Right cardiac atrium (tissue), 5 donors: ENCODE data around the gene SPATS2. TPM values are rescaled to one million over a fixed set of nuclear protein-coding genes. Genes with fewer than 3 reads are reported as not detected.
A peak's percentile ranks its signal among the peaks of the same experiment; 100 is the strongest.
"Not testable (repeated sequence)": the region's sequence is repeated elsewhere in the genome, so short reads cannot be mapped to it uniquely, and the experiment has no call there.

Experiments used
- ATAC-seq, 2 donors: fragments of 200-7000 bp; cut with Tn5 transposase; one replicate each; pipeline versions ENCODE4 v1.8.0 to v1.9.1; 2020; ENCODE audit warnings: moderate library complexity in 2 of 2, mild to moderate bottlenecking in 1 of 2
- DNase-seq, 3 donors: peaks; one replicate each; pipeline ENCODE4 v3.0.0-alpha.2; 2020
- H3K27ac ChIP-seq: one replicate; pipeline ENCODE4 v1.5.1; 2013; ENCODE audit warnings: mild to moderate bottlenecking, low read length, control low read depth, moderate library complexity
- H3K27me3 ChIP-seq: one replicate; pipeline ENCODE4 v1.6.1; 2013; ENCODE audit not compliant: control insufficient read depth, insufficient read depth
- H3K4me1 ChIP-seq: one replicate; pipeline ENCODE4 v1.6.1; 2013; ENCODE audit warnings: low read length; ENCODE audit not compliant: control insufficient read depth, insufficient read depth
- H3K4me3 ChIP-seq: one replicate; pipeline ENCODE4 v1.5.1; 2013; ENCODE audit warnings: low read length, control low read depth
- H3K9me3 ChIP-seq: one replicate; pipeline ENCODE4 v1.6.1; 2013; ENCODE audit warnings: low read length; ENCODE audit not compliant: control insufficient read depth
- WGBS: extraction: QIAGEN DNeasy Blood & Tissue Kit; methylation state at CpG from one replicate; pipeline ENCODE4 v1.1.7; 2013; 5-methylcytosine and 5-hydroxymethylcytosine counted together
- intact Hi-C, 4 donors: fragments of 100-400 bp; cut with DNase I; formaldehyde crosslinking; loops; one replicate each; pipeline versions ENCODE4 v1.11.0 to v1.14.0; 2022 to 2023
- polyA plus RNA-seq: library from polyadenylated mRNA; stranded (reverse); fragments of 200-250 nt; gene quantifications from one replicate; pipeline ENCODE4 v1.2.3, GENCODE V29; 2013
- total RNA-seq, 4 donors: library from RNA; stranded (reverse); fragmentation: NEBNext Ultra II Directional; extraction: Animal tissue kit (Norgen Biotek cat#: 25700); gene quantifications; one replicate each; pipeline ENCODE4 v1.2.1, GENCODE V29; 2021
- donor health status: healthy with polysubstance abuse.
- donor health status: DM: no; HTN: yes; CAD: no.
- donor health status: DM: no; HTN: no; CAD: no.
- donor health status: DM: no; HTN: yes; CAD: no; lungs with severe emphysema.
- donor health status: DM: yes; HTN: yes; CAD: no.

Gene SPATS2
- total and polyA plus RNA-seq, 5 donors: 5.5 to 10.3 (median 9.0) TPM

GRCh38 chr12:49370539-49370938 is 3.3 kb downstream of the SPATS2 start:
- Histone ChIP-seq H3K4me1 (no peaks in the 10 kb centered on the region), H3K9me3 (no peaks in the 10 kb centered on the region), H3K4me3 (no peak overlapping the region), H3K27ac (no peak overlapping the region), H3K27me3 (no peaks in the 10 kb centered on the region)
- 95% methylated on average over 6 of the region's 6 CpGs for WGBS
- DNase-seq: no peak
- intact Hi-C loops: no loop called here
- no peak for ATAC-seq

DNA sequence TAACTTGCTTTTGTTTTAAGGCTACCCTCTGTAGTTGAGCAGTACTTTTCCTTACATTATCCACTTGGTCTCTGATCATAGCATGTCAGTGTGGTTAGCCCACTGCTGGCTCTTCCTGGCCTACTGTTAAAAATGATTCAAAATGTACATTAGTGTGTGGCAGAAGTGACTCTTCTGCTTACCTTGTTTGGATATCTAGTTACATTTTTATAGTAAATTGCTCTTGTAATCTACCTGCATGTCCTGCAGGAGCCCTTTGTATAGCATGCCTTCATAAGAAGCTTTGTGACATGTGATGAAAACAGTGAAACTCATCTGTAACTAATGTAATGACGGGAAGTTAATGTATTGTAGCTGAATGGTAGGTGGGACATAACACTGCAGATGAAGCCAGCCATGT is 8.1 kb downstream of the SPATS2 start:
- H3K4me3 ChIP-seq: no peak overlapping the region
- DNase-seq (no peak), ATAC-seq (no peak)
- no peak overlapping the region for H3K27ac ChIP-seq
- no peaks in the 10 kb centered on the region for H3K4me1 ChIP-seq
- intact Hi-C loops: no loop called here
- WGBS: 88% methylated on average over 1 of the region's 1 CpG
- H3K9me3 ChIP-seq: no peaks in the 10 kb centered on the region
- H3K27me3 ChIP-seq: no peaks in the 10 kb centered on the region

DNA sequence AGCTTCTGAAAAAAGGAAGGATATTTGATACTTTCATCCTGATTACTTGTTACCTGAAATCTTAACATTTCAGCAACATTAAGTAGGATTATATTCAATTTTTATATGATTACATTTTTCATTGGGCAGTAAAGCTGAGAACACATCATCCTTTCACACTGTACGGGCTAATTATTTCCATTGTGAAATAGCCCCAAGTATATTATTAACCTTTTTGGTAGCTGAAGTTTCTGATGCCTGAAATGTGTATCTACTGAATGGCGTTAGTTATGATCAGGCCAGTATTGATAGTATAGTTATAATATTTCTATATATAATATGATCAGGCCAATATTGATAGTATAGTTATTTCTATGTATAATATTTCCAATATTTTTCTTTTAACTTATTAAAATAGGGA is 10.1 kb downstream of the SPATS2 start:
- Histone ChIP-seq H3K9me3 (no peaks in the 10 kb centered on the region), H3K4me1 (no peaks in the 10 kb centered on the region), H3K27ac (no peak overlapping the region), H3K4me3 (no peak overlapping the region), H3K27me3 (no peaks in the 10 kb centered on the region)
- intact Hi-C loops: no loop called here
- 85% methylated on average over 2 of the region's 2 CpGs for WGBS
- ATAC-seq: no peak
- no peak for DNase-seq

- H3K4me3 ChIP-seq, DNase-seq, intact Hi-C loops, H3K27me3 ChIP-seq, H3K4me1 ChIP-seq, ATAC-seq, H3K27ac ChIP-seq, H3K9me3 ChIP-seq: not testable (repeated sequence)
- 96% methylated on average over 9 of the region's 9 CpGs for WGBS
These were observed 12.9 kb downstream of the SPATS2 start for GRCh38 chr12:49380184-49380583.

DNA sequence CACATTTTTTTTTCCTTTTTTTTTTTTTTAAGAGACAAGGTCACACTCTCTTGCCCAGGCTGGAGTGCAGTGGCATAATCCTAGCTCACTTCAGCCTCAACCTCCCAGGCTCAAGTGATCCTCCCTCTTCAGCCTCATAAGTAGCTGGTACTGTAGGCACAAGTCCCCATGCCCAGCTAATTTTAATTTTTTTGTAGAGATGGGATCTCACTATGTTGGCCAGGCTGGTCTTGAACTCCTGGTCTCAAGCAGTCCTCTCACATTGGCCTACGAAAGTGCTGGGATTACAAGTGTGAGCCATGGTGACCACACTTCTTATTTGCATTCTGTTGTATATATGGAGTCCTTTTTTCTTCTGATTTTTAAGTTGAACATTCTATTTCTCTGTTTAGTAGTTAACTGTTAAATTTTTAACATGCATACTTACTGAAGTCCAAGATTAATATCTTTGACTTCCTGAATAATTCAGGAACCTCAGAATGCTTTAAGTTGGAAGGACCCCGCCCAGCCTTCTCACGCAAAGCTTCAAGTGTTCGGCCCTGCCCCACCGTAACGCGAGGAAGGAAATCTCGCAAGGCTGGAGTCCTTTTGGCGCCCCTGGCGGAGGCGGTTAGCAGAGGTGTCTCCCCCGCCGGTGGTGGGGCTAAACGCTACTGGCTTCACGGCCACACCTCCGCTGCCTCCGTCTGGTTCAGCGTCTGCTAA is 21.6 kb downstream of the SPATS2 start:
- Histone ChIP-seq H3K4me3 (no peak overlapping the region), H3K27me3 (no peaks in the 10 kb centered on the region), H3K9me3 (no peaks in the 10 kb centered on the region), H3K4me1 (no peaks in the 10 kb centered on the region), H3K27ac (no peak overlapping the region)
- intact Hi-C loops: no loop called here
- WGBS: 72% methylated on average over 18 of the region's 18 CpGs
- ATAC-seq: no peak
- DNase-seq: peak; percentile 29 to 84 (median 75)

GRCh38 chr12:49389387-49389703 is 22.1 kb downstream of the SPATS2 start:
- Histone ChIP-seq H3K27ac (no peak overlapping the region), H3K4me1 (no peaks in the 10 kb centered on the region), H3K4me3 (no peak overlapping the region), H3K27me3 (no peaks in the 10 kb centered on the region), H3K9me3 (no peaks in the 10 kb centered on the region)
- no peak for ATAC-seq
- intact Hi-C loops: no loop called here
- DNase-seq: no peak
- 85% methylated on average over 13 of the region's 13 CpGs for WGBS

DNA sequence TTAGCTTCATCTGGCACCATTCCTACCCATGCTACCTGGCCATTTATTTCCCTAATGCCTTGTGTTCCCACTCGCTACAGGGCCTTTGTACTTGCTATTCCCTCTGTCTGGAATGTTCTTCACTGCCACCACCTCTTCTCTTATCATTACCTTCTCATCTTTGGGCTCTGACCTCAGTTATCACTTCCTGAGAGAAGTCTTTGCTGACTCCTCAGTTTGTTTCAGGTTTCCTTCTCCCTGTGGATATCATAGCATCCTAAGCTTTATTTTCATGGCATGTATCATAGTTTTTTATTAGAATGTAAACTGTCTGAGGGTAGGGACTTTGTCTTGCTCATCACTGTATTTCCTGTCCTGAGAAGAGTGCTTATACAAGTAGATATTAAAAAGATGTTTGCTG is 29.7 kb downstream of the SPATS2 start:
- intact Hi-C loops: no loop called here
- H3K9me3 ChIP-seq: no peaks in the 10 kb centered on the region
- H3K27me3 ChIP-seq: no peaks in the 10 kb centered on the region
- DNase-seq (no peak), ATAC-seq (no peak)
- H3K4me3 ChIP-seq: no peak overlapping the region
- 98% methylated on average over 1 of the region's 1 CpG for WGBS
- peaks cover 3% of the 10 kb centered on the region for H3K4me1 ChIP-seq
- no peak overlapping the region for H3K27ac ChIP-seq

GRCh38 chr12:49400304-49400703 is 33.0 kb downstream of the SPATS2 start:
- intact Hi-C loops: no loop called here
- ATAC-seq (no peak), DNase-seq (no peak)
- no peak overlapping the region for H3K27ac ChIP-seq
- no peak overlapping the region for H3K4me3 ChIP-seq
- WGBS: 77% methylated on average over 1 of the region's 1 CpG
- H3K9me3 ChIP-seq: no peaks in the 10 kb centered on the region
- peaks cover 4% of the 10 kb centered on the region for H3K4me1 ChIP-seq
- no peaks in the 10 kb centered on the region for H3K27me3 ChIP-seq

DNA sequence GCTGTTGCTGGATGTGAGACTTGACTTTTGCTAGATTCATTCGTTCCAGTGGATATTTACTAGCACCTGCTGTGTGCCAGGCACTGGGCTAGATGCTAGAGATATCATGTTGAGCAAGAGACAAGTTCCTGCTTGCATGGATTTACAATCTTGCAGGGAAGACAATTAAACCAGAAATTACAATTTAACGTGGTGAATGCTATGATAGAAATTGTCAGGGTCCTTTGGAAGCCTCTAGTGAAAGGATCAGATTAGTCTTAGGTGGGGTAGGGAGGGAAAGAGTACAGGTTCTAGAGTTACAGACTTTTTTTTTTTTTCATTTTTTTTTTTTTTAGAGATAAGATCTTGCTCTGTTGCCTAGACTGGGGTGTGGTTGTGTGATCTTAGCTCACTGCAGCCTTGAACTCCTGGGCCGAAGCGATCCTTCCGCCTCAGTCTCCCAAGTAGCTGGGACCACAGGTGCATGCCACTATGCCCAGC is 36.7 kb downstream of the SPATS2 start:
- DNase-seq (no peak), ATAC-seq (no peak)
- Histone ChIP-seq H3K27ac (no peak overlapping the region), H3K4me1 (peaks cover 4% of the 10 kb centered on the region), H3K4me3 (no peak overlapping the region), H3K9me3 (no peaks in the 10 kb centered on the region), H3K27me3 (no peaks in the 10 kb centered on the region)
- intact Hi-C loops: no loop called here
- WGBS: 80% methylated on average over 5 of the region's 5 CpGs

GRCh38 chr12:49404956-49405355 is 37.7 kb downstream of the SPATS2 start:
- Histone ChIP-seq H3K4me3 (no peak overlapping the region), H3K27me3 (no peaks in the 10 kb centered on the region), H3K9me3 (no peaks in the 10 kb centered on the region), H3K4me1 (peaks cover 4% of the 10 kb centered on the region), H3K27ac (no peak overlapping the region)
- ATAC-seq (no peak), DNase-seq (no peak)
- intact Hi-C loops: no loop called here

GRCh38 chr12:49410818-49411217 is 43.6 kb downstream of the SPATS2 start:
- no peaks in the 10 kb centered on the region for H3K27me3 ChIP-seq
- H3K4me1 ChIP-seq: no peaks in the 10 kb centered on the region
- ATAC-seq: no peak
- H3K27ac ChIP-seq: no peak overlapping the region
- no peak overlapping the region for H3K4me3 ChIP-seq
- no peak for DNase-seq
- intact Hi-C loops: no loop called here
- H3K9me3 ChIP-seq: no peaks in the 10 kb centered on the region
- WGBS: 87% methylated on average over 1 of the region's 1 CpG

DNA sequence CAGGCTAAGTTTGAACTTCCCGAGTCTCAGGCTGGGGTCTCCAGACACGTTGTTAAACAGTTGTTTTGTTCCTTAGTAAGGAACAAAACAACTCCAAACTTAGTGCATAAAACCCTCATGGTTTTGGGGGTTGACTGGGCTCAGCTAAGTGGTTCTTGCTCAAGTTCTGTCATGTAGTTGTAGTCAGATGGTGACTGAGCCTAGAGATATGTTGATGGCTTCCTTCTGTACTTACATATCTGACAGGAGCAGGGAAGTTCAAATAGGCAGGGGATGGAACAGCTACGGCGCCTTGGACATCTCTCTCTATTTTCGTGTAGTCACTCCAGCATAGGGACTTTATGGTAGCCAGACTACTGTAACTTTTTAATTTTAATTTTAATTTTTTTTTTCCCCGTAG is 45.7 kb downstream of the SPATS2 start:
- DNase-seq (no peak), ATAC-seq (no peak)
- intact Hi-C loops: no loop called here
- Histone ChIP-seq H3K27ac (no peak overlapping the region), H3K9me3 (no peaks in the 10 kb centered on the region), H3K4me1 (no peaks in the 10 kb centered on the region), H3K4me3 (no peak overlapping the region), H3K27me3 (no peaks in the 10 kb centered on the region)
- 93% methylated on average over 6 of the region's 6 CpGs for WGBS
